ENCODE measurements around the gene KIF6.

GRCh38 chr6:39508515-39508914 lies 216.7 kb downstream of the KIF6 start:
- TF ChIP-seq CTCF (IDR thresholded peaks at IDR 0.05) (no peak), POLR2AphosphoS5 (IDR thresholded peaks at IDR 0.05) (no peak), POLR2A (IDR thresholded peaks at IDR 0.05; ENCODE audit: low read depth) (no peak)

Data from esophagus muscularis mucosa (tissue), 3 donors.